NOMO-1 (cell line): ENCODE data around the gene LRCH4.
A peak's percentile ranks its signal among the peaks of the same experiment; 100 is the strongest.

Experiments used
- DNase-seq, 2 experiments: peaks; one replicate each; lab custom pipeline; 2025; ENCODE audit not compliant: unreplicated experiment in 2 of 2; lab: John Stamatoyannopoulos, UW

The LRCH4 gene

GRCh38 chr7:100585511-100586265 is at the start of gene LRCH4:
TSS of gene LRCH4 (minus strand) at chr7:100586129. CDS start at chr7:100586100, 29 bp downstream.
- DNase-seq, result peak; percentile 37 to 38

GRCh38 chr7:100632951-100633717 is 47.2 kb upstream of the LRCH4 start:
- peak; percentile 64 to 74 for DNase-seq

GRCh38 chr7:100630066-100630465 is 44.1 kb upstream of the LRCH4 start:
- DNase-seq, result no peak

- DNase-seq, result peak in 1 of 2 experiments; percentile 14
These were observed 43.3 kb upstream of the LRCH4 start for GRCh38 chr7:100629117-100629716.

GRCh38 chr7:100627238-100627549 is 41.3 kb upstream of the LRCH4 start:
- no peak for DNase-seq

GRCh38 chr7:100626530-100627237 is 40.8 kb upstream of the LRCH4 start:
- DNase-seq, result no peak

- no peak for DNase-seq
These were observed 40.1 kb upstream of the LRCH4 start for GRCh38 chr7:100626055-100626454.

- no peak for DNase-seq
These were observed 38.3 kb upstream of the LRCH4 start for GRCh38 chr7:100623951-100624824.

- DNase-seq, result no peak
These were observed 35.6 kb upstream of the LRCH4 start for GRCh38 chr7:100621554-100621953.

- no peak for DNase-seq
These were observed 34.9 kb upstream of the LRCH4 start for GRCh38 chr7:100620804-100621203.

GRCh38 chr7:100620239-100620638 is 34.3 kb upstream of the LRCH4 start:
- DNase-seq, result no peak

GRCh38 chr7:100614308-100614861 is 28.5 kb upstream of the LRCH4 start:
- DNase-seq, result no peak

- DNase-seq, result peak; percentile 46 to 86
These were observed 27.7 kb upstream of the LRCH4 start for GRCh38 chr7:100613412-100614175.

- peak in 1 of 2 experiments; percentile 28 for DNase-seq
These were observed 26.9 kb upstream of the LRCH4 start for GRCh38 chr7:100612730-100613390.

- DNase-seq, result peak; percentile 99 to 100
These were observed 26.2 kb upstream of the LRCH4 start, which contains the start of gene MOSPD3 for GRCh38 chr7:100611983-100612729. TSS of gene MOSPD3 (plus strand) at chr7:100612540. CDS start at chr7:100612792, 252 bp downstream.

GRCh38 chr7:100609958-100610357 is 24.0 kb upstream of the LRCH4 start:
- no peak for DNase-seq

GRCh38 chr7:100607111-100607510 is 21.2 kb upstream of the LRCH4 start:
- no peak for DNase-seq

GRCh38 chr7:100606313-100606712 is 20.4 kb upstream of the LRCH4 start:
- no peak for DNase-seq
